Stomach (tissue), 9 donors: ENCODE measurements around the gene LCE1A. TPM values are rescaled to one million over a fixed set of nuclear protein-coding genes. Genes with fewer than 3 reads are reported as not detected.

Experiments
- DNase-seq, 2 donors: peaks; one replicate each; pipeline versions ENCODE4 v3.0.0 to v3.0.0-alpha.2; 2013 to 2019
- H3K27ac ChIP-seq, 5 donors: fragments of 200-600 bp in 4 of 5; sonication (generic) in 4 of 5; one replicate each; pipeline ENCODE4 v1.5.1; 2013 to 2019; ENCODE audit warnings: mild to moderate bottlenecking in 1 of 5, moderate library complexity in 1 of 5
- H3K27me3 ChIP-seq, 3 donors: fragments of 200-600 bp; sonication (generic); one replicate each; pipeline ENCODE4 v1.5.1; 2017 to 2019; ENCODE audit warnings: mixed run types in 1 of 3
- H3K36me3 ChIP-seq, 4 donors: fragments of 200-600 bp; sonication (generic); 1 replicate in 3 of 4; 2 replicates in 1 of 4; pipeline ENCODE4 v1.5.1; 2016 to 2019
- H3K4me1 ChIP-seq, 4 donors: fragments of 200-600 bp; sonication (generic); one replicate each; pipeline ENCODE4 v1.5.1; 2016 to 2019
- H3K4me3 ChIP-seq, 4 donors: fragments of 200-600 bp; sonication (generic) in 3 of 4; one replicate each; pipeline ENCODE4 v1.5.1; 2016 to 2019; ENCODE audit warnings: mild to moderate bottlenecking in 1 of 4
- H3K9me3 ChIP-seq, 4 donors: fragments of 200-600 bp; sonication (generic); one replicate each; pipeline ENCODE4 v1.5.1; 2016 to 2019
- EP300 ChIP-seq: sonication (generic); formaldehyde crosslinking; IDR thresholded peaks from one replicate; pipeline ENCODE4 v1.6.1; 2017; ENCODE audit warnings: antibody characterized with exemption
- POLR2A ChIP-seq, 4 donors: fragments of 450-650 bp; IDR thresholded peaks; one replicate each; pipeline ENCODE4 v1.6.1; 2016; ENCODE audit warnings: antibody characterized with exemption in 4 of 4, control low read depth in 2 of 4, mild to moderate bottlenecking in 1 of 4, moderate library complexity in 1 of 4
- POLR2AphosphoS5 ChIP-seq, 3 donors: sonication (generic); formaldehyde crosslinking; IDR thresholded peaks; one replicate each; pipeline ENCODE4 v1.6.1; 2016; ENCODE audit warnings: antibody characterized with exemption in 3 of 3
- whole genome bisulfite sequencing, 5 donors: extraction: QIAGEN DNeasy Blood & Tissue Kit in 3 of 5; methylation state at CpG; one replicate each; pipeline versions ENCODE4 v1.1.5 to v1.1.7; 2013 to 2018; 5-methylcytosine and 5-hydroxymethylcytosine counted together
- intact Hi-C: fragments of 100-400 bp; cut with DNase I; formaldehyde crosslinking; loops from one replicate; pipeline ENCODE4 v1.15.1; 2023; ENCODE audit warnings: low total_unique reads
- polyA plus RNA-seq, 3 donors: library from polyadenylated mRNA; stranded (reverse); fragments of 200-250 nt; gene quantifications; one replicate each; pipeline ENCODE4 v1.2.3, GENCODE V29; 2013
- total RNA-seq, 5 donors: library from RNA; depleted of rRNA; stranded (reverse); fragments of >200 nt; gene quantifications; one replicate each; pipeline versions ENCODE4 v1.1.0 to v1.2.3, GENCODE V29; 2014 to 2016
- TF ChIP-seq, protein P1 (sequence below), 7 experiments: fragments of 450-650 bp in 4 of 7; fragments of 200-600 bp in 3 of 7; sonication (generic) in 3 of 7; IDR thresholded peaks; one replicate each; pipeline ENCODE4 v1.5.1; 2016 to 2019; ENCODE audit warnings: antibody characterized with exemption in 7 of 7, control low read depth in 2 of 7, mild to moderate bottlenecking in 1 of 7
- donor health status: healthy with polysubstance abuse.
- donor health status: Bipolar disorder and iron deficiency.
- donor health status: healthy.

LCE1A gene
- total and polyA plus RNA-seq, 8 donors = not detected

- intact Hi-C loops = no loop called here
- H3K4me1 ChIP-seq = no peaks in the 10 kb centered on the region
- no peaks in the 10 kb centered on the region for H3K27me3 ChIP-seq
- TF ChIP-seq POLR2AphosphoS5 (IDR thresholded peaks at IDR 0.05) = no peak
- H3K27ac ChIP-seq = no peak overlapping the region
- H3K36me3 ChIP-seq = no peaks in the 10 kb centered on the region
- peak in 1 of 2 donors; percentile 42 for DNase-seq
- no peaks in the 10 kb centered on the region for H3K9me3 ChIP-seq
- H3K4me3 ChIP-seq = no peak overlapping the region
Observed at GRCh38 chr1:152873495-152873894, 46.2 kb downstream of the LCE1A start.

DNA sequence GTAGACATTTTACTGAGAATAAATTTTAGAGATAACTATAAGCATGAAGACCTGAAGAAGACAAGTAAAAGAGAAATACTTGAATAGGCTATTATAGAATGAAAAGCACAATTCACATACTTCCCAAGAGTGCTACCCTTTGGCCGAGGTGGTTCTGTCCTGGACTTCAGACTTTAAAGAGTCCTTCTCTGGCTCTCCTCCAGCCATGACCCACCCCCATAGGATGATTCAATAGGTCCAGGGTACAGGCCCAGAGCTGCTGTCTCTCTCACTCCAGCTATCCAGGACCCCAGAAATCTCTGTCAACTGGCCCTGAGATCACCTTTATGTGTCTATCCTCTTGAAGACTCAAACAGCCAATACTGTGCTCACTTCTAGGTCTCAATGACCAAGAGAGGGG, 49.6 kb downstream of the LCE1A start:
- Histone ChIP-seq H3K4me3 (no peak overlapping the region), H3K36me3 (no peaks in the 10 kb centered on the region), H3K9me3 (no peaks in the 10 kb centered on the region), H3K27me3 (no peaks in the 10 kb centered on the region), H3K27ac (no peak overlapping the region), H3K4me1 (no peaks in the 10 kb centered on the region)
- TF ChIP-seq, protein P1, sequence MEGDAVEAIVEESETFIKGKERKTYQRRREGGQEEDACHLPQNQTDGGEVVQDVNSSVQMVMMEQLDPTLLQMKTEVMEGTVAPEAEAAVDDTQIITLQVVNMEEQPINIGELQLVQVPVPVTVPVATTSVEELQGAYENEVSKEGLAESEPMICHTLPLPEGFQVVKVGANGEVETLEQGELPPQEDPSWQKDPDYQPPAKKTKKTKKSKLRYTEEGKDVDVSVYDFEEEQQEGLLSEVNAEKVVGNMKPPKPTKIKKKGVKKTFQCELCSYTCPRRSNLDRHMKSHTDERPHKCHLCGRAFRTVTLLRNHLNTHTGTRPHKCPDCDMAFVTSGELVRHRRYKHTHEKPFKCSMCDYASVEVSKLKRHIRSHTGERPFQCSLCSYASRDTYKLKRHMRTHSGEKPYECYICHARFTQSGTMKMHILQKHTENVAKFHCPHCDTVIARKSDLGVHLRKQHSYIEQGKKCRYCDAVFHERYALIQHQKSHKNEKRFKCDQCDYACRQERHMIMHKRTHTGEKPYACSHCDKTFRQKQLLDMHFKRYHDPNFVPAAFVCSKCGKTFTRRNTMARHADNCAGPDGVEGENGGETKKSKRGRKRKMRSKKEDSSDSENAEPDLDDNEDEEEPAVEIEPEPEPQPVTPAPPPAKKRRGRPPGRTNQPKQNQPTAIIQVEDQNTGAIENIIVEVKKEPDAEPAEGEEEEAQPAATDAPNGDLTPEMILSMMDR (IDR thresholded peaks at IDR 0.05) = no peak
- TF ChIP-seq POLR2AphosphoS5 (IDR thresholded peaks at IDR 0.05) = no peak
- TF ChIP-seq POLR2A (IDR thresholded peaks at IDR 0.05) = no peak
- TF ChIP-seq EP300 = no peak
- WGBS, 5 donors = 53 to 83% (median 73%) methylated on average over 1 of the region's 1 CpG
- no peak for DNase-seq
- intact Hi-C loops = no loop called here

Other genes starting within 250 kb of the LCE1A start
- not detected for gene LCE3D, start 247.0 kb upstream of the LCE1A start, total RNA-seq
- under 1 TPM in 1 of 3 donors, not detected in 2; 0.98 TPM for gene LCE3D, start 247.0 kb upstream of the LCE1A start, polyA plus RNA-seq
- not detected for gene LCE3C, start 227.2 kb upstream of the LCE1A start, total RNA-seq
- gene LCE3C, start 227.2 kb upstream of the LCE1A start, polyA plus RNA-seq = not detected
- gene LCE3B, start 213.7 kb upstream of the LCE1A start, total RNA-seq = not detected
- not detected for gene LCE3B, start 213.7 kb upstream of the LCE1A start, polyA plus RNA-seq
- not detected for gene LCE3A, start 204.4 kb upstream of the LCE1A start, total RNA-seq
- not detected for gene LCE3A, start 204.4 kb upstream of the LCE1A start, polyA plus RNA-seq
- gene LCE2D, start 164.1 kb upstream of the LCE1A start, total RNA-seq = not detected
- gene LCE2D, start 164.1 kb upstream of the LCE1A start, polyA plus RNA-seq = not detected
- not detected for gene LCE2C, start 152.2 kb upstream of the LCE1A start, total RNA-seq
- gene LCE2C, start 152.2 kb upstream of the LCE1A start, polyA plus RNA-seq = not detected
- gene LCE2B, start 141.3 kb upstream of the LCE1A start, total RNA-seq = not detected
- gene LCE2B, start 141.3 kb upstream of the LCE1A start, polyA plus RNA-seq = not detected
- not detected for gene LCE2A, start 129.1 kb upstream of the LCE1A start, total RNA-seq
- not detected for gene LCE2A, start 129.1 kb upstream of the LCE1A start, polyA plus RNA-seq
- gene LCE4A, start 119.3 kb upstream of the LCE1A start, total RNA-seq = not detected
- not detected for gene LCE4A, start 119.3 kb upstream of the LCE1A start, polyA plus RNA-seq
- not detected for gene KPRP, start 69.4 kb upstream of the LCE1A start, total RNA-seq
- under 1 TPM in 1 of 3 donors, not detected in 2; 0.30 TPM for gene KPRP, start 69.4 kb upstream of the LCE1A start, polyA plus RNA-seq
- not detected for gene LCE1F, start 52.3 kb upstream of the LCE1A start, total RNA-seq
- not detected for gene LCE1F, start 52.3 kb upstream of the LCE1A start, polyA plus RNA-seq
- gene LCE1E, start 41.2 kb upstream of the LCE1A start, total RNA-seq = not detected
- not detected for gene LCE1E, start 41.2 kb upstream of the LCE1A start, polyA plus RNA-seq
- gene LCE1D, start 30.8 kb upstream of the LCE1A start, total RNA-seq = not detected
- gene LCE1D, start 30.8 kb upstream of the LCE1A start, polyA plus RNA-seq = not detected
- gene LCE1C, start 20.8 kb upstream of the LCE1A start, total RNA-seq = not detected
- under 1 TPM in 1 of 3 donors, not detected in 2; 0.23 TPM for gene LCE1C, start 20.8 kb upstream of the LCE1A start, polyA plus RNA-seq
- not detected for gene LCE1B, start 15.5 kb upstream of the LCE1A start, total RNA-seq
- gene LCE1B, start 15.5 kb upstream of the LCE1A start, polyA plus RNA-seq = not detected
- not detected for gene LCE6A, start 15.4 kb downstream of the LCE1A start, total RNA-seq
- gene LCE6A, start 15.4 kb downstream of the LCE1A start, polyA plus RNA-seq = not detected
- not detected for gene LCE7A, start 32.5 kb downstream of the LCE1A start, total RNA-seq
- gene LCE7A, start 32.5 kb downstream of the LCE1A start, polyA plus RNA-seq = not detected
- not detected for gene SMCP, start 50.8 kb downstream of the LCE1A start, total RNA-seq
- gene SMCP, start 50.8 kb downstream of the LCE1A start, polyA plus RNA-seq = not detected
- gene IVL, start 81.1 kb downstream of the LCE1A start, total RNA-seq = not detected
- gene IVL, start 81.1 kb downstream of the LCE1A start, polyA plus RNA-seq = 10 to 100 TPM in 1 of 3 donors, not detected in 2; 11.5 TPM
- gene SPRR5, start 119.7 kb downstream of the LCE1A start, total RNA-seq = not detected
- 1 to 10 TPM in 1 of 3 donors, not detected in 2; 1.0 TPM for gene SPRR5, start 119.7 kb downstream of the LCE1A start, polyA plus RNA-seq
- not detected for gene SPRR4, start 143.2 kb downstream of the LCE1A start, total RNA-seq
- gene SPRR4, start 143.2 kb downstream of the LCE1A start, polyA plus RNA-seq = not detected
- gene SPRR1A, start 156.6 kb downstream of the LCE1A start, total RNA-seq = not detected
- gene SPRR1A, start 156.6 kb downstream of the LCE1A start, polyA plus RNA-seq = 100 to 1,000 TPM in 1 of 3 donors, not detected in 2; 123 TPM
- 1 to 10 TPM in 1 of 5 donors, not detected in 4; 3.1 TPM for gene SPRR3, start 174.3 kb downstream of the LCE1A start, total RNA-seq
- 100 to 1,000 TPM in 1 of 3 donors, 10 to 100 TPM in 1, not detected in 1; 12.8 to 932 TPM for gene SPRR3, start 174.3 kb downstream of the LCE1A start, polyA plus RNA-seq
- gene SPRR1B, start 203.7 kb downstream of the LCE1A start, total RNA-seq = not detected
- 100 to 1,000 TPM in 1 of 3 donors, 1 to 10 TPM in 1, not detected in 1; 6.1 to 122 TPM for gene SPRR1B, start 203.7 kb downstream of the LCE1A start, polyA plus RNA-seq
- gene SPRR2D, start 213.6 kb downstream of the LCE1A start, total RNA-seq = not detected
- 10 to 100 TPM in 1 of 3 donors, not detected in 2; 68.2 TPM for gene SPRR2D, start 213.6 kb downstream of the LCE1A start, polyA plus RNA-seq
- not detected for gene SPRR2A, start 230.0 kb downstream of the LCE1A start, total RNA-seq
- 100 to 1,000 TPM in 1 of 3 donors, 1 to 10 TPM in 2; 1.9 to 190 (median 2.7) TPM for gene SPRR2A, start 230.0 kb downstream of the LCE1A start, polyA plus RNA-seq
- not detected for gene SPRR2B, start 244.1 kb downstream of the LCE1A start, total RNA-seq
- under 1 TPM in 1 of 3 donors, not detected in 2; 0.55 TPM for gene SPRR2B, start 244.1 kb downstream of the LCE1A start, polyA plus RNA-seq